CD14-positive monocyte (primary cell): Measurements from ENCODE around the gene GATC. TPM values are rescaled to one million over a fixed set of nuclear protein-coding genes. Genes with fewer than 3 reads are reported as not detected.

ENCODE experiments used
- DNase-seq, 3 donors: peaks; one replicate each; pipeline ENCODE4 v3.0.0-alpha.2; 2011 to 2022
- H2AFZ ChIP-seq: 2 replicates; pipeline ENCODE4 v1.6.0; 2012; ENCODE audit warnings: mild to moderate bottlenecking, low read depth, low read length, inconsistent platforms; ENCODE audit not compliant: insufficient read depth, poor library complexity, severe bottlenecking
- H3K27ac ChIP-seq, 2 donors: 1 replicate in 1 of 2; 2 replicates in 1 of 2; pipeline ENCODE4 v1.5.1; 2012 to 2013; ENCODE audit warnings: low read length in 2 of 2, control low read depth in 1 of 2, inconsistent platforms in 1 of 2, low read depth in 1 of 2, mild to moderate bottlenecking in 1 of 2
- H3K27me3 ChIP-seq, 2 donors: one replicate each; pipeline versions ENCODE4 v1.6.0 to v1.6.1; 2011 to 2013; ENCODE audit warnings: low read length in 2 of 2; ENCODE audit not compliant: control insufficient read depth in 2 of 2, insufficient read depth in 2 of 2
- H3K36me3 ChIP-seq, 2 donors: replicated peaks in 1 of 2; 1 replicate in 1 of 2; 2 replicates in 1 of 2; pipeline versions ENCODE4 v1.5.1 to v1.6.1; 2012 to 2013; ENCODE audit warnings: low read length in 2 of 2, control low read depth in 1 of 2, inconsistent platforms in 1 of 2, mild to moderate bottlenecking in 1 of 2; ENCODE audit not compliant: insufficient read depth in 2 of 2, control insufficient read depth in 1 of 2
- H3K4me1 ChIP-seq, 2 donors: 1 replicate in 1 of 2; 2 replicates in 1 of 2; pipeline versions ENCODE4 v1.5.1 to v1.6.1; 2012 to 2013; ENCODE audit warnings: low read length in 2 of 2, control low read depth in 1 of 2, inconsistent platforms in 1 of 2, mild to moderate bottlenecking in 1 of 2, moderate library complexity in 1 of 2; ENCODE audit not compliant: insufficient read depth in 2 of 2, control insufficient read depth in 1 of 2
- H3K4me2 ChIP-seq: replicated peaks from 2 replicates; pipeline ENCODE3; 2012; ENCODE audit warnings: low read length, moderate library complexity, mild to moderate bottlenecking; ENCODE audit not compliant: poor library complexity, severe bottlenecking; ENCODE audit errors: extremely low read depth
- H3K4me3 ChIP-seq, 3 experiments: fragments of 200-600 bp in 1 of 3; sonication (generic) in 1 of 3; replicated peaks in 1 of 3; 1 replicate in 2 of 3; 2 replicates in 1 of 3; pipeline ENCODE4 v1.5.1; 2011 to 2013; ENCODE audit warnings: low read length in 3 of 3, mild to moderate bottlenecking in 3 of 3, control low read depth in 2 of 3, low read depth in 2 of 3, inconsistent platforms in 1 of 3, moderate library complexity in 1 of 3
- H3K79me2 ChIP-seq: 2 replicates; pipeline ENCODE4 v1.6.0; 2012; ENCODE audit warnings: mild to moderate bottlenecking, control low read depth, inconsistent platforms, low read length, moderate library complexity; ENCODE audit not compliant: insufficient read depth
- H3K9ac ChIP-seq: 2 replicates; pipeline ENCODE4 v1.6.0; 2017; ENCODE audit warnings: low read length, mild to moderate bottlenecking; ENCODE audit not compliant: insufficient read depth, poor library complexity, severe bottlenecking
- H3K9me3 ChIP-seq, 2 donors: replicated peaks in 1 of 2; 1 replicate in 1 of 2; 2 replicates in 1 of 2; pipeline versions ENCODE4 v1.5.1 to v1.6.1; 2012 to 2013; ENCODE audit warnings: low read length in 2 of 2, control low read depth in 1 of 2; ENCODE audit not compliant: control insufficient read depth in 1 of 2, insufficient read depth in 1 of 2
- H4K20me1 ChIP-seq: 2 replicates; pipeline ENCODE4 v1.6.0; 2012; ENCODE audit warnings: mild to moderate bottlenecking, low read length, control low read depth, moderate library complexity; ENCODE audit not compliant: insufficient read depth
- H3K27ac Mint-ChIP-seq, 7 donors: one replicate each; pipeline ENCODE4 v1.8.0; 2020; ENCODE audit warnings: mild to moderate bottlenecking in 7 of 7, mixed read lengths in 7 of 7, moderate library complexity in 6 of 7, inconsistent platforms in 2 of 7
- H3K27me3 Mint-ChIP-seq, 3 donors: one replicate each; pipeline ENCODE4 v1.8.0; 2021 to 2022; ENCODE audit warnings: low read depth in 3 of 3, mild to moderate bottlenecking in 3 of 3, mixed read lengths in 3 of 3, moderate library complexity in 3 of 3, inconsistent platforms in 1 of 3
- H3K36me3 Mint-ChIP-seq, 2 donors: one replicate each; pipeline ENCODE4 v1.8.0; 2020; ENCODE audit warnings: mixed read lengths in 2 of 2, inconsistent platforms in 1 of 2, mild to moderate bottlenecking in 1 of 2
- H3K4me1 Mint-ChIP-seq: one replicate; pipeline ENCODE4 v1.8.0; 2020; ENCODE audit warnings: mild to moderate bottlenecking, mixed read lengths
- H3K4me3 Mint-ChIP-seq, 2 donors: one replicate each; pipeline ENCODE4 v1.8.0; 2020; ENCODE audit warnings: mild to moderate bottlenecking in 2 of 2, mixed read lengths in 2 of 2, moderate library complexity in 1 of 2
- H3K9me3 Mint-ChIP-seq, 7 donors: one replicate each; pipeline ENCODE4 v1.8.0; 2020 to 2022; ENCODE audit warnings: mixed read lengths in 7 of 7, mild to moderate bottlenecking in 6 of 7, moderate library complexity in 6 of 7, inconsistent platforms in 2 of 7
- CTCF ChIP-seq: fragments of 200-600 bp; IDR thresholded peaks from one replicate; pipeline ENCODE4 v1.8.0; 2022; ENCODE audit warnings: antibody characterized with exemption, mild to moderate bottlenecking
- WGBS: methylation state at CpG from one replicate; pipeline ENCODE4 v1.1.5; 2013; ENCODE audit warnings: missing lambda C conversion rate; ENCODE audit not compliant: insufficient coverage; 5-methylcytosine and 5-hydroxymethylcytosine counted together
- intact Hi-C, 2 donors: fragments of 100-400 bp; cut with micrococcal nuclease; formaldehyde crosslinking; loops; one replicate each; pipeline versions ENCODE4 v1.15.0 to v1.15.1; 2023
- polyA plus RNA-seq, 3 donors: library from polyadenylated mRNA; depleted of rRNA in 1 of 3; unstranded in 2 of 3; stranded (reverse) in 1 of 3; fragments of 300-500 nt in 2 of 3; fragments of >200 nt in 1 of 3; fragmentation: Illumina TruSeq in 2 of 3; gene quantifications; 1 replicate in 2 of 3; 2 replicates in 1 of 3; pipeline ENCODE4 v1.2.3, GENCODE V29; 2012 to 2021

The GATC gene
- polyA plus RNA-seq, 3 donors, result 10.7 to 13.8 (median 11.3) TPM

GRCh38 chr12:120474616-120474960 is 28.3 kb downstream of the GATC start:
- no peak overlapping the region for H3K9ac ChIP-seq

GRCh38 chr12:120475643-120476042 is 29.4 kb downstream of the GATC start:
- H3K4me3 ChIP-seq, result no peak overlapping the region
- no peaks in the 10 kb centered on the region for H3K9me3 ChIP-seq
- TF ChIP-seq CTCF, result no peak
- H3K9me3 Mint-ChIP-seq, result peaks cover 0 to 2% (median 0%) of the 10 kb centered on the region in 7 donors
- peaks cover 2 to 6% of the 10 kb centered on the region in 2 donors for H3K4me1 ChIP-seq
- no CpG with 5 or more reads among the region's 1 CpG for WGBS
- no peak overlapping the region for H3K27ac Mint-ChIP-seq
- H4K20me1 ChIP-seq, result no peaks in the 10 kb centered on the region
- no peak for DNase-seq
- H3K4me2 ChIP-seq, result no peak overlapping the region
- no peak overlapping the region for H2AFZ ChIP-seq
- H3K4me3 Mint-ChIP-seq, result no peak overlapping the region
- no peaks in the 10 kb centered on the region for H3K36me3 Mint-ChIP-seq
- H3K27me3 Mint-ChIP-seq, result peaks cover 0 to 1% (median 0%) of the 10 kb centered on the region in 3 donors
- no peaks in the 10 kb centered on the region for H3K79me2 ChIP-seq
- H3K9ac ChIP-seq, result no peak overlapping the region
- no peaks in the 10 kb centered on the region for H3K27me3 ChIP-seq
- peaks cover 7% of the 10 kb centered on the region for H3K4me1 Mint-ChIP-seq
- H3K27ac ChIP-seq, result no peak overlapping the region
- H3K36me3 ChIP-seq, result no peaks in the 10 kb centered on the region
- intact Hi-C loops, result no loop called here

More at GRCh38 chr12:120474616-120474960, 28.3 kb downstream of the GATC start:
- Histone ChIP-seq H3K36me3 (no peaks in the 10 kb centered on the region), H3K9me3 (no peaks in the 10 kb centered on the region), H3K4me2 (no peak overlapping the region), H4K20me1 (no peaks in the 10 kb centered on the region), H3K27me3 (no peaks in the 10 kb centered on the region), H3K27ac (no peak overlapping the region), H2AFZ (no peak overlapping the region), H3K79me2 (peaks cover 10% of the 10 kb centered on the region), H3K4me1 (peaks cover 9 to 14% of the 10 kb centered on the region in 2 donors), H3K4me3 (no peak overlapping the region)
- no CpG with 5 or more reads among the region's 2 CpGs for WGBS
- H3K36me3 Mint-ChIP-seq, result no peaks in the 10 kb centered on the region
- H3K4me3 Mint-ChIP-seq, result no peak overlapping the region
- peaks cover 0 to 2% (median 0%) of the 10 kb centered on the region in 7 donors for H3K9me3 Mint-ChIP-seq
- DNase-seq, result peak; percentile 57 to 85 (median 68)
- peaks cover 12% of the 10 kb centered on the region for H3K4me1 Mint-ChIP-seq
- intact Hi-C loops, result no loop called here
- TF ChIP-seq CTCF, result no peak
- H3K27ac Mint-ChIP-seq, result peak overlapping the region in 2 of 7 donors; percentile 10 to 32
- peaks cover 0 to 1% (median 0%) of the 10 kb centered on the region in 3 donors for H3K27me3 Mint-ChIP-seq
